Measurements from ENCODE around the gene CCM2. TPM values are rescaled to one million over a fixed set of nuclear protein-coding genes. Genes with fewer than 3 reads are reported as not detected.

Gene CCM2
- total RNA-seq, 1 donor from 2014 or later: 28.7 TPM

GRCh38 chr7:45060295-45060694 is 60.3 kb downstream of the CCM2 start:
- H3K27me3 ChIP-seq (ENCODE audit: control insufficient read depth in 3 of 3, insufficient read depth in 3 of 3, low read length in 3 of 3): no peaks in the 10 kb centered on the region
- no peak overlapping the region for H3K9ac ChIP-seq (ENCODE audit: low read depth in 1 of 3, low read length in 3 of 3)
- H3K36me3 ChIP-seq (ENCODE audit: control insufficient read depth in 3 of 3, insufficient read depth in 3 of 3, low read length in 3 of 3): peaks cover 13 to 20% (median 17%) of the 10 kb centered on the region in 3 donors
- no peaks in the 10 kb centered on the region for H3K9me3 ChIP-seq (ENCODE audit: control insufficient read depth in 3 of 3, low read length in 3 of 3)
- no peak overlapping the region for H3K27ac ChIP-seq (ENCODE audit: low read depth, low read length)
- H3K4me3 ChIP-seq (ENCODE audit: low read length in 3 of 3): no peak overlapping the region
- no peaks in the 10 kb centered on the region for H3K4me1 ChIP-seq (ENCODE audit: control insufficient read depth in 3 of 3, insufficient read depth in 3 of 3, low read length in 3 of 3)

- Histone ChIP-seq H3K9me3 (ENCODE audit: control insufficient read depth in 3 of 3, low read length in 3 of 3) (no peaks in the 10 kb centered on the region), H3K4me1 (ENCODE audit: control insufficient read depth in 3 of 3, insufficient read depth in 3 of 3, low read length in 3 of 3) (no peaks in the 10 kb centered on the region), H3K36me3 (ENCODE audit: control insufficient read depth in 3 of 3, insufficient read depth in 3 of 3, low read length in 3 of 3) (peaks cover 17 to 27% (median 19%) of the 10 kb centered on the region in 3 donors), H3K27ac (ENCODE audit: low read depth, low read length) (no peak overlapping the region), H3K27me3 (ENCODE audit: control insufficient read depth in 3 of 3, insufficient read depth in 3 of 3, low read length in 3 of 3) (no peaks in the 10 kb centered on the region), H3K4me3 (ENCODE audit: low read length in 3 of 3) (no peak overlapping the region), H3K9ac (ENCODE audit: low read depth in 1 of 3, low read length in 3 of 3) (no peak overlapping the region)
Observed at GRCh38 chr7:45061352-45061751, 61.4 kb downstream of the CCM2 start.

- Histone ChIP-seq H3K36me3 (ENCODE audit: control insufficient read depth in 3 of 3, insufficient read depth in 3 of 3, low read length in 3 of 3) (peaks cover 18 to 30% (median 19%) of the 10 kb centered on the region in 3 donors), H3K27me3 (ENCODE audit: control insufficient read depth in 3 of 3, insufficient read depth in 3 of 3, low read length in 3 of 3) (no peaks in the 10 kb centered on the region), H3K27ac (ENCODE audit: low read depth, low read length) (no peak overlapping the region), H3K9me3 (ENCODE audit: control insufficient read depth in 3 of 3, low read length in 3 of 3) (no peaks in the 10 kb centered on the region), H3K4me3 (ENCODE audit: low read length in 3 of 3) (no peak overlapping the region), H3K4me1 (ENCODE audit: control insufficient read depth in 3 of 3, insufficient read depth in 3 of 3, low read length in 3 of 3) (no peaks in the 10 kb centered on the region), H3K9ac (ENCODE audit: low read depth in 1 of 3, low read length in 3 of 3) (no peak overlapping the region)
Observed at GRCh38 chr7:45061806-45062425, 61.9 kb downstream of the CCM2 start.

- no peaks in the 10 kb centered on the region for H3K9me3 ChIP-seq (ENCODE audit: control insufficient read depth in 3 of 3, low read length in 3 of 3)
- peaks cover 31 to 44% (median 31%) of the 10 kb centered on the region in 3 donors for H3K36me3 ChIP-seq (ENCODE audit: control insufficient read depth in 3 of 3, insufficient read depth in 3 of 3, low read length in 3 of 3)
- H3K4me3 ChIP-seq (ENCODE audit: low read length in 3 of 3): no peak overlapping the region
Observed at GRCh38 chr7:45064047-45064725, 64.2 kb downstream of the CCM2 start.

GRCh38 chr7:45065031-45065995 is 65.3 kb downstream of the CCM2 start:
- no peaks in the 10 kb centered on the region for H3K27me3 ChIP-seq (ENCODE audit: control insufficient read depth in 3 of 3, insufficient read depth in 3 of 3, low read length in 3 of 3)
- H3K4me3 ChIP-seq (ENCODE audit: low read length in 3 of 3): no peak overlapping the region
- no peak overlapping the region for H3K9ac ChIP-seq (ENCODE audit: low read depth in 1 of 3, low read length in 3 of 3)
- H3K9me3 ChIP-seq (ENCODE audit: control insufficient read depth in 3 of 3, low read length in 3 of 3): no peaks in the 10 kb centered on the region
- H3K4me1 ChIP-seq (ENCODE audit: control insufficient read depth in 3 of 3, insufficient read depth in 3 of 3, low read length in 3 of 3): no peaks in the 10 kb centered on the region
- peaks cover 37 to 55% (median 42%) of the 10 kb centered on the region in 3 donors for H3K36me3 ChIP-seq (ENCODE audit: control insufficient read depth in 3 of 3, insufficient read depth in 3 of 3, low read length in 3 of 3)
- no peak overlapping the region for H3K27ac ChIP-seq (ENCODE audit: low read depth, low read length)

More at GRCh38 chr7:45064047-45064725, 64.2 kb downstream of the CCM2 start:
- no peaks in the 10 kb centered on the region for H3K4me1 ChIP-seq (ENCODE audit: control insufficient read depth in 3 of 3, insufficient read depth in 3 of 3, low read length in 3 of 3)
- H3K27ac ChIP-seq (ENCODE audit: low read depth, low read length): no peak overlapping the region
- no peaks in the 10 kb centered on the region for H3K27me3 ChIP-seq (ENCODE audit: control insufficient read depth in 3 of 3, insufficient read depth in 3 of 3, low read length in 3 of 3)
- H3K9ac ChIP-seq (ENCODE audit: low read depth in 1 of 3, low read length in 3 of 3): no peak overlapping the region

GRCh38 chr7:45066409-45066808 is 66.4 kb downstream of the CCM2 start:
- Histone ChIP-seq H3K9me3 (ENCODE audit: control insufficient read depth in 3 of 3, low read length in 3 of 3) (no peaks in the 10 kb centered on the region), H3K27me3 (ENCODE audit: control insufficient read depth in 3 of 3, insufficient read depth in 3 of 3, low read length in 3 of 3) (no peaks in the 10 kb centered on the region), H3K36me3 (ENCODE audit: control insufficient read depth in 3 of 3, insufficient read depth in 3 of 3, low read length in 3 of 3) (peaks cover 45 to 58% (median 48%) of the 10 kb centered on the region in 3 donors), H3K4me1 (ENCODE audit: control insufficient read depth in 3 of 3, insufficient read depth in 3 of 3, low read length in 3 of 3) (no peaks in the 10 kb centered on the region), H3K4me3 (ENCODE audit: low read length in 3 of 3) (no peak overlapping the region), H3K27ac (ENCODE audit: low read depth, low read length) (no peak overlapping the region), H3K9ac (ENCODE audit: low read depth in 1 of 3, low read length in 3 of 3) (no peak overlapping the region)

- Histone ChIP-seq H3K9ac (ENCODE audit: low read depth in 1 of 3, low read length in 3 of 3) (no peak overlapping the region), H3K4me1 (ENCODE audit: control insufficient read depth in 3 of 3, insufficient read depth in 3 of 3, low read length in 3 of 3) (no peaks in the 10 kb centered on the region), H3K9me3 (ENCODE audit: control insufficient read depth in 3 of 3, low read length in 3 of 3) (no peaks in the 10 kb centered on the region), H3K4me3 (ENCODE audit: low read length in 3 of 3) (no peak overlapping the region), H3K27ac (ENCODE audit: low read depth, low read length) (no peak overlapping the region), H3K27me3 (ENCODE audit: control insufficient read depth in 3 of 3, insufficient read depth in 3 of 3, low read length in 3 of 3) (no peaks in the 10 kb centered on the region), H3K36me3 (ENCODE audit: control insufficient read depth in 3 of 3, insufficient read depth in 3 of 3, low read length in 3 of 3) (peaks cover 55 to 70% (median 58%) of the 10 kb centered on the region in 3 donors)
Observed at GRCh38 chr7:45067582-45067981, 67.6 kb downstream of the CCM2 start.

- H3K9me3 ChIP-seq (ENCODE audit: control insufficient read depth in 3 of 3, low read length in 3 of 3): no peaks in the 10 kb centered on the region
- H3K9ac ChIP-seq (ENCODE audit: low read depth in 1 of 3, low read length in 3 of 3): no peak overlapping the region
- no peaks in the 10 kb centered on the region for H3K4me1 ChIP-seq (ENCODE audit: control insufficient read depth in 3 of 3, insufficient read depth in 3 of 3, low read length in 3 of 3)
- H3K36me3 ChIP-seq (ENCODE audit: control insufficient read depth in 3 of 3, insufficient read depth in 3 of 3, low read length in 3 of 3): peaks cover 64 to 78% (median 65%) of the 10 kb centered on the region in 3 donors
- H3K4me3 ChIP-seq (ENCODE audit: low read length in 3 of 3): no peak overlapping the region
- no peak overlapping the region for H3K27ac ChIP-seq (ENCODE audit: low read depth, low read length)
- H3K27me3 ChIP-seq (ENCODE audit: control insufficient read depth in 3 of 3, insufficient read depth in 3 of 3, low read length in 3 of 3): no peaks in the 10 kb centered on the region
Observed at GRCh38 chr7:45068236-45069023, 68.4 kb downstream of the CCM2 start.

GRCh38 chr7:45069444-45070253 is 69.6 kb downstream of the CCM2 start:
- H3K27ac ChIP-seq (ENCODE audit: low read depth, low read length): no peak overlapping the region
- no peaks in the 10 kb centered on the region for H3K9me3 ChIP-seq (ENCODE audit: control insufficient read depth in 3 of 3, low read length in 3 of 3)
- no peaks in the 10 kb centered on the region for H3K27me3 ChIP-seq (ENCODE audit: control insufficient read depth in 3 of 3, insufficient read depth in 3 of 3, low read length in 3 of 3)
- no peak overlapping the region for H3K4me3 ChIP-seq (ENCODE audit: low read length in 3 of 3)
- H3K36me3 ChIP-seq (ENCODE audit: control insufficient read depth in 3 of 3, insufficient read depth in 3 of 3, low read length in 3 of 3): peaks cover 66 to 78% (median 68%) of the 10 kb centered on the region in 3 donors
- H3K9ac ChIP-seq (ENCODE audit: low read depth in 1 of 3, low read length in 3 of 3): no peak overlapping the region
- no peaks in the 10 kb centered on the region for H3K4me1 ChIP-seq (ENCODE audit: control insufficient read depth in 3 of 3, insufficient read depth in 3 of 3, low read length in 3 of 3)

Data from skeletal muscle tissue (tissue), 4 donors.